H1 (cell line): Measurements from ENCODE around the gene LAP3. TPM values are rescaled to one million over a fixed set of nuclear protein-coding genes. Genes with fewer than 3 reads are reported as not detected.

Source experiments
- KDM5A ChIP-seq: fragments of 200-600 bp; IDR thresholded peaks from 2 replicates; pipeline ENCODE4 v1.7.1; 2012; ENCODE audit warnings: mild to moderate bottlenecking, low read length, inconsistent platforms, mixed read lengths
- POLR2AphosphoS5 ChIP-seq: IDR thresholded peaks from 2 replicates; pipeline ENCODE4 v1.6.1; 2011; ENCODE audit warnings: low read depth, low read length
- polyA plus RNA-seq, 7 experiments: library from polyadenylated mRNA; depleted of rRNA in 3 of 7; stranded (reverse) in 5 of 7; unstranded in 2 of 7; fragments of >200 nt in 5 of 7; fragments of 200-250 nt in 2 of 7; gene quantifications; 1 replicate in 5 of 7; 2 replicates in 1 of 7; 4 replicates in 1 of 7; pipeline versions ENCODE4 v1.2.1 to v1.2.3, GENCODE V29; 2011 to 2013; ENCODE audit warnings: missing spikeins in 2 of 7, mixed read lengths in 2 of 7
- total RNA-seq: library from RNA; stranded (reverse); fragmentation: NEBNext Ultra II Directional; extraction: Animal tissue kit (Norgen Biotek cat#: 25700); gene quantifications from 2 replicates; pipeline ENCODE4 v1.2.1, GENCODE V29; 2021

Gene LAP3
- total and polyA plus RNA-seq, 2 of the 8 experiments (the other 6 are each of a cell fraction or from before 2014, with no cell fraction given) = 28.3 to 50.9 TPM

DNA sequence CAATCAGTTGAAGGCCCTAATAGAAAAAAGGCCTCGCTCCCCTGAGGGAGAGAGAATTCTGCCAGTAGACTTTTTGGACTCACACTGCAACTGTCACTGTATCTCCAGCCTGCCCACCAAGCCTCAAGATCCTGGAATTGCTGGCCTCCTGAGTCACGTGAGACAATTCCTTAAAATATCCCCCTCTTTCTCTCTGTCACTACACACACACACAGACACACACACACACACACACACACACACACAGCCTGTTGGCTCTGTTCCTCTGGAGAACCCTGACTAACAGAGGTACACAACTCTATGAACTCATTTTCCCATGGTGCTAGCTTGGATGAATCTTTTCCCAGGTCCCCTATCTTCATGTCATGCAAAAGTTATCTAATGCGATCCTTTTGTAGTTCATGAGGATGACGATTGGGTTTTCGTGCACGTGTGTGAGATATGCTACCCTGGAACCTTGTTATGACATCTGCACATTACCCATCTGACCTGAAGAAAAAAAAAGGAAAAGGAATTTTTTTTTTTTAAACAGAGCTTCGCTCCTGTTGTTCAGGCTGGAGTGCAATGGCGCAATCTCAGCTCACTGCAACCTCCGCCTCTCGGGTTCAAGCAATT is 48.3 kb upstream of the LAP3 start (continued):
- TF ChIP-seq POLR2AphosphoS5 = no peak
- TF ChIP-seq KDM5A = no peak
